Choroid plexus epithelial cell (primary cell): ENCODE data around the gene STK25.

Experiments used
- DNase-seq: peaks from one replicate; pipeline ENCODE4 v3.0.0-alpha.2; 2010; ENCODE audit warnings: low read depth
- H3K4me3 ChIP-seq: 2 replicates; pipeline ENCODE4 v1.5.1; 2011; ENCODE audit warnings: low read depth, mild to moderate bottlenecking, control low read depth, low read length, moderate library complexity
- TF ChIP-seq, protein P1 (sequence below): conservative IDR thresholded peaks from 2 replicates; pipeline ENCODE4 v1.5.1; 2011; ENCODE audit warnings: low read depth, mild to moderate bottlenecking, control low read depth, inconsistent platforms, low read length, moderate library complexity

Gene STK25

DNA sequence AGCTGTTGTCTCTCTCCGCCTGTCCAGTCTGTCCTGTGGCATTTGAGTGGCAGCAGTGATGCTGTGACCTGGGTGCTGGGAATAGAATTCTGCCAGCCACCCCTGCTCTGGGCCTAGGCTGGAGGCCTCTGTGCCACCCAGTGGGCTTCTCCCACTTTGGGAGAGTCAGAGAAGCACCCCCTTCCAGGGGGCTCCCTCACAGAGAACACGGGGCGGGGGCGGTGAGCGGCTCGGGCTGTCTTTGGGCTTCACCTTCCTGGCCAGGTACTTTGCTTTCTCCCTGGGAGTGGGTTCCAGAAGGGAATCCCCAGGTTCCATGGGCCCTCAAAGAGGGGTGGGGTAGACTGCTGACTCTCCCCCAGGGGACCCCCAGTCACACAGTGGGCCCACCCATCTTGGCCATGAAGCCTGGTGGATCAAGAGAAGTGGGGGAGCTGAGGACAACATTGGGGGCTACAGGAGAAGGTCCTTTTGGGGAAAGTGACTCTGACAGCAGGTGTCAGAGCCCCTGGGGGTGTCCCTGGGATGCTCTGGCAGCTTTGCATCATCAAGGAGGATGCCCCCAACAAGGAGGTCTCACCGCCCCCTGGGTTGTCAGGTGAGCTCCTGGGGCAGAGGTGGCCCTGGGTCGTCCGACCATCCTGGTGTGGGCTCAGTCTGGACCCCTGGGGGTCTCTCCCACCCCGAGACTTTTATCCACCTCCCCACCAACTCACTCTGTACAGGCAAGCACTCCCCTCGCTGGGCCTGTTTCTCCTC, 31.4 kb upstream of the STK25 start:
- no peak for DNase-seq
- no peak overlapping the region for H3K4me3 ChIP-seq
- TF ChIP-seq, protein P1, sequence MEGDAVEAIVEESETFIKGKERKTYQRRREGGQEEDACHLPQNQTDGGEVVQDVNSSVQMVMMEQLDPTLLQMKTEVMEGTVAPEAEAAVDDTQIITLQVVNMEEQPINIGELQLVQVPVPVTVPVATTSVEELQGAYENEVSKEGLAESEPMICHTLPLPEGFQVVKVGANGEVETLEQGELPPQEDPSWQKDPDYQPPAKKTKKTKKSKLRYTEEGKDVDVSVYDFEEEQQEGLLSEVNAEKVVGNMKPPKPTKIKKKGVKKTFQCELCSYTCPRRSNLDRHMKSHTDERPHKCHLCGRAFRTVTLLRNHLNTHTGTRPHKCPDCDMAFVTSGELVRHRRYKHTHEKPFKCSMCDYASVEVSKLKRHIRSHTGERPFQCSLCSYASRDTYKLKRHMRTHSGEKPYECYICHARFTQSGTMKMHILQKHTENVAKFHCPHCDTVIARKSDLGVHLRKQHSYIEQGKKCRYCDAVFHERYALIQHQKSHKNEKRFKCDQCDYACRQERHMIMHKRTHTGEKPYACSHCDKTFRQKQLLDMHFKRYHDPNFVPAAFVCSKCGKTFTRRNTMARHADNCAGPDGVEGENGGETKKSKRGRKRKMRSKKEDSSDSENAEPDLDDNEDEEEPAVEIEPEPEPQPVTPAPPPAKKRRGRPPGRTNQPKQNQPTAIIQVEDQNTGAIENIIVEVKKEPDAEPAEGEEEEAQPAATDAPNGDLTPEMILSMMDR: no peak

DNA sequence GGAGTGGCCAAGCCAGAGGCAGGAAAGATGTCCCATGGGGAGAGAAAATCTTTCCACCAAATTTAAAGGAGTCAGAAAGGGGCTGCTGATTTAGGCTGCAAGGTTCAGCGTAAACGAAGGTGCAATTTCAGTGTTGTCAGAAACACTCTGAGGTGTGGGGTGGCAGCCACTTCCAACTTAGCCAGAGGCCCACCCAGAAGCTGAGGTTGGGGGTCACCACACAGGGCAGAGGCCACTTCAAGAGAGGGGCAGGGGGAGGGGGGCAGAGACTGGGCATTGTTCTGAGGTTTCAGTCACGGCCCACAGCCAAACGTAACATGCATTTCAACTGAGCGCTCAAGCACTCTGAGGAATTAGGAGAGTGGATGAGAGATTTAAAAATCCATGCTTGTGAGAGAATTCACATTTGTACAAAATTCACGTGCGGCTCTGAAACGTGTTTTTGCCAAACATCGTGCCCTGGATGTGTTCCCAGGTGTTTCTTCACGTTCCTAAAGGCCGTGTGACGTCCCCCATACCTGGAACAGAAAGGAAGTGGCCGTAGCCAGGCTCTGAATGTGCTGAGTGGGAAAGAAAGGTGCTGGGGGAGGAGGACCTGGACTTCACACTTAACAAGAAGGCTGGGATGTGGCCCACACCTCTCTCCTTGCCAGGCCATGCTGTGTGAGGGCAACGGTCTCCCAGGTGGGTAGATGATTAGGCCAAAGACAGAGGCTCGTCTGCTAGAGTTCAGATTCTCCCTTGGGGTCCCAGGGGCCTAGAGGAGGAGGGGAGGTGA, 30.6 kb upstream of the STK25 start:
- H3K4me3 ChIP-seq: no peak overlapping the region
- TF ChIP-seq, protein P1: no peak

DNA sequence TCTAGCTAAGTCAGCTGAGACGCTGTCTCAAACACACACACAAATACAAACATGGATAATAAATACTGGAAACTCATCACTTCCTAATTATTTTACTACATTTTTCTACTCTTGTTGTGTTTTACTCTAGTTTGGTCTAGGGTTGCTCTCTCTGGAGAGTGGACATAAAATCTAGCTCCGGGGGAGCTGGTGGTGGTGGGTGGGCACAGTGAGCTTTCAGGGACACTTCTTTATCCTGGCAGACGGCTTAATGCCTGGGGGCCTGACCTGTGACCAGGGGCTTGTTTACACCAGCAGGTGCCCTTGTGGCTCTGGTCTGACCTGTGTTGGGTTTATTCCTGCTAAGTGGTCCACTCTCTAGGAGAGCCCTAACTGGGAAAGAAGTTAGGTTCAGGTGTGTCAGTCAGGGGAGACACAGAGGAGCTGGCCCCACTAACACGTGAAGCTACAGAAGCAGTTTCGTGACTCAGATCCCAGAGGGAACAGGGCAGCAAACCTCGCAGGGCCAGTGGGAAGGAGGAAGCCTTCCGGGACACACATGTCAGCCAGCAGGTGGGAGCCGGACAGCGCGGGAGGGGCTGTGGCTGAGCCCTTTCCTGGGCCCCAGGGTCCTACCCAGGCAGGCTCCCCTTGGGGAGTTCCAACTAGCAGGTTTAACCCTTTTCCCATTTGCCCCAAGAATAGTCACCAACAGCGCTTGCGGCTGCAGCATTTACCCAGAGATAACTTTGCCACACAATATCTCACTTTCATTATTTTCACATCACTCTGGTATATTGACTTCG, 27.7 kb upstream of the STK25 start:
- DNase-seq: no peak
- TF ChIP-seq, protein P1: no peak
- H3K4me3 ChIP-seq: no peak overlapping the region

More for the DNA sequence above, 30.6 kb upstream of the STK25 start:
- no peak for DNase-seq

DNA sequence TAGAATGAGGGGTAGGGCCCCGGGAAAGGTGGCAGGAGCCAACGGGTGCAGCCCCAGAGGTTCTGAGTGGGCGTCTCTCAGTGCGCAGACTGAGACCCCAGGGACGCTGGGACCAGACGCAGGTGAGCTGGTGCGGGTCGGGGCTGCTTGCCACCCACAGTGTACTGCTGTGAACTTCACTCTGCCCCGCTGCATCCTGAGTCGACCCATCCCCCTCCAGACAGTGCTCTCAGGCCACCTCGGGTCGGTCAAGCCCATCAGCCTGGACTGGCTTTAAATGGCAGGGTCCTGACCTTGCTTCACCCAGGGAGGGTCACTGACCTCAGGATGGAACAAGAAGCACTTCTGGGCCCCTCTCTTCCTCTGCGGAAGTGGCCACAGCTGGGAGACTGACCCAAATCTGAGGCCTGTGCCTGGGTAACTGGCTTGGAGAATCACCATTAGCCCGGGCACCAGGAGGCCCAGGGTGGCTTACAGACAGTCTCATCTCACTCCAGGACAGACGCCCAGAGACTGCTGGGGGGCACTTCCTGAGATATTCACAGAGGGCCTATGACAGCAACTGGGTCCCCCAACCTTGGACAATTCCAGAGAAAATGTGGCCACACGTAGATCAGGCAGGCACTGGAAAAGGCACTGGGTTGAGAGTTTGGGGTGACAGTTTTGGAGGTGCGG, 26.5 kb upstream of the STK25 start:
- DNase-seq: no peak
- TF ChIP-seq, protein P1: no peak
- H3K4me3 ChIP-seq: no peak overlapping the region

DNA sequence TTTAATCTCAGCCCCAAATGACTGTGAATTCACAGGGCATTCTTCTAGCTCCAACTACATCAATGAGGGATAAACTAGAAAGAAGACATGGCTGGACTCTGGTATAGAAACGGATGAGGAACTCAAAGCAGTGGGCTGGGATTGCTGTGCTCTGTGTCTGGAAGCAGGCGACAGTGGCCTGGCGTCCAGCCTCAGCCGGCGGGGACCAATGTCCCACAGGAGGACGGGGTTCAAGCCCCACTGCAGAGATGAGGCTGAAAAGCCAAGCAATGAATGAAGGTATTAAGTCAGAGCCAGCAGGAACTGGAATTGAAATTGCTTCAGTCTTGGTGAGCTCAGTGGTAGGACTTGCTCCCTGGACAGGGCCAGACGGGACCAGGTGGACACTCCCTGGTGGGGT, 25.9 kb upstream of the STK25 start:
- H3K4me3 ChIP-seq: no peak overlapping the region
- no peak for DNase-seq
- TF ChIP-seq, protein P1: no peak

DNA sequence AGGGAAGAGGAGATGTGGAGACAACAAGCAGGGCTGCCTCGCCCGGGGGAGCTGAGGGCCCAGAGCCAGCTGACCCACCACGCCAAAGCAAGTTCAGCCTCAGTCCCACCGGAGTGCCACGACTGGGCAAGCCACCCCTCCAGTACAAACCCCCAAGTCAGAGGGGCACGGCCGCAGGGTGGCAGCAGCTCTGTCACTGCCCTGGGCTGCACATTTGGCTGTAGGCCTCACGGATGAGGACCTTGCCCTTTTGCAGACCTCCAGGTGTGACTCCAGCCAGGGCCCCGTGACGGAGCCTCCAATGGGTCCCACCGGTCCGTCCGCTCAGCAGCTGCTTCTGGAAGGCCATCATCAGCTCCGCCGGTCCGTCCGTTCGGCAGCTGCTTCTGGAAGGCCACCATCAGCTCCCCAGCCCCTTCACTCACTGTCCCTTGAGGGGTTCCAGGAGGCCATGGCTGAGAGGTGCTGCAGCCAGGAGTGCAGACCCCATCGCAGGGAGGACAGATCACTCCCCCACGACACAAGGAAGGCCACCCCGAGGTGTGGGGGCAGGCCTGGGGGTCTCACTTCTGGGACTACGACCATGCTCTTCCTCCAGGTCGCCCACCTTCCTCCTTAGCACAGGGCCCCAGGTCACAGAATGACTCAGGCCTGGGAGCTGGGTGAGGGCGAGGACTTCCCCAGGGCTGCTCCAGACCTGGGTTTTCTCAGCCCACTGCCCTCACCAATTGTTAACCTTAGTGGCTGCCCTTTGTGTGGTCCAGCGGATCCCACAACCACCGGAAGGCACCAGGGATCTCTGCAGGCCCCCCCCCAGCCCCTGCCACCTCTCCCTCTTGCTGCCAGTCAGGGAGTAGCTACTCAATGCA, 24.6 kb upstream of the STK25 start:
- DNase-seq: no peak
- TF ChIP-seq, protein P1: no peak
- H3K4me3 ChIP-seq: no peak overlapping the region
